Lung (tissue), 12 donors: ENCODE data around the gene ATAT1. TPM values are rescaled to one million over a fixed set of nuclear protein-coding genes. Genes with fewer than 3 reads are reported as not detected.
A peak's percentile ranks its signal among the peaks of the same experiment; 100 is the strongest.

Source experiments
- ATAC-seq: fragments of 200-7000 bp; cut with Tn5 transposase; one replicate; pipeline ENCODE4 v1.9.1; 2020; ENCODE audit warnings: moderate number of reproducible peaks; ENCODE audit not compliant: insufficient read depth, low FRiP score
- DNase-seq, 3 donors: peaks; one replicate each; pipeline ENCODE4 v3.0.0-alpha.2; 2013 to 2017
- H3K27ac ChIP-seq, 2 donors: one replicate each; pipeline ENCODE4 v1.5.1; 2013; ENCODE audit warnings: mild to moderate bottlenecking in 2 of 2, moderate library complexity in 2 of 2, control low read depth in 1 of 2, inconsistent platforms in 1 of 2, low read depth in 1 of 2, low read length in 1 of 2
- H3K27me3 ChIP-seq, 3 donors: one replicate each; pipeline ENCODE4 v1.5.1; 2013; ENCODE audit warnings: low read length in 2 of 3; ENCODE audit not compliant: control insufficient read depth in 3 of 3, insufficient read depth in 3 of 3
- H3K36me3 ChIP-seq, 4 donors: one replicate each; pipeline ENCODE4 v1.5.1; 2013; ENCODE audit warnings: low read length in 4 of 4, mild to moderate bottlenecking in 1 of 4, moderate library complexity in 1 of 4; ENCODE audit not compliant: control insufficient read depth in 4 of 4, insufficient read depth in 4 of 4
- H3K4me1 ChIP-seq, 5 donors: one replicate each; pipeline ENCODE4 v1.5.1; 2013; ENCODE audit warnings: low read length in 5 of 5, mild to moderate bottlenecking in 2 of 5, moderate library complexity in 1 of 5; ENCODE audit not compliant: control insufficient read depth in 5 of 5, insufficient read depth in 5 of 5
- H3K4me3 ChIP-seq: one replicate; pipeline ENCODE4 v1.5.1; 2013; ENCODE audit warnings: mild to moderate bottlenecking, control low read depth, moderate library complexity
- H3K9ac ChIP-seq, 2 donors: one replicate each; pipeline ENCODE4 v1.5.1; 2013; ENCODE audit warnings: low read length in 2 of 2, control low read depth in 1 of 2; ENCODE audit not compliant: insufficient read depth in 1 of 2
- H3K9me3 ChIP-seq, 4 donors: one replicate each; pipeline ENCODE4 v1.5.1; 2013; ENCODE audit warnings: low read length in 3 of 4, mild to moderate bottlenecking in 1 of 4, moderate library complexity in 1 of 4; ENCODE audit not compliant: control insufficient read depth in 4 of 4, insufficient read depth in 3 of 4
- CTCF ChIP-seq: IDR thresholded peaks from 2 replicates; pipeline ENCODE4 v1.5.1; 2012; ENCODE audit warnings: mild to moderate bottlenecking; ENCODE audit errors: control extremely low read depth, extremely low read depth
- WGBS, 2 donors: extraction: QIAGEN DNeasy Blood & Tissue Kit; methylation state at CpG; one replicate each; pipeline ENCODE4 v1.1.7; 2013; 5-methylcytosine and 5-hydroxymethylcytosine counted together
- polyA plus RNA-seq, 2 donors: library from polyadenylated mRNA; stranded (reverse); fragments of 200-250 nt; gene quantifications; one replicate each; pipeline ENCODE4 v1.2.1, GENCODE V29; 2013
- total RNA-seq, 2 donors: library from RNA; depleted of rRNA in 1 of 2; stranded (reverse); fragments of >200 nt in 1 of 2; gene quantifications; one replicate each; pipeline ENCODE4 v1.2.1, GENCODE V29; 2014 to 2021
- donor health status: control.
- donor health status: control.
- donor health status: Bipolar disorder and iron deficiency.
- donor health status: healthy.
- donor health status: DM: yes; HTN: yes; CAD: no.

The ATAT1 gene
- total and polyA plus RNA-seq, 4 donors: 5.5 to 13.3 (median 7.9) TPM

- H3K27me3 ChIP-seq: no peaks in the 10 kb centered on the region
- no peak for TF ChIP-seq CTCF
- peak overlapping the region in 1 of 2 donors; percentile 100 for H3K9ac ChIP-seq
- H3K27ac ChIP-seq: peak overlapping the region in 1 of 2 donors; percentile 29
- peak in 1 of 3 donors; percentile 18 for DNase-seq
- peaks cover 14 to 30% (median 21%) of the 10 kb centered on the region in 4 donors for H3K36me3 ChIP-seq
- peaks cover 0 to 36% (median 22%) of the 10 kb centered on the region in 5 donors for H3K4me1 ChIP-seq
- ATAC-seq: no peak
- no peaks in the 10 kb centered on the region for H3K9me3 ChIP-seq
- no peak overlapping the region for H3K4me3 ChIP-seq
Observed at GRCh38 chr6:30613251-30614043, 13.2 kb upstream of the ATAT1 start.

- Histone ChIP-seq H3K27ac (peak overlapping the region; percentile 72 to 91), H3K9ac (peak overlapping the region; percentile 26 to 100), H3K4me1 (peaks cover 0 to 40% (median 25%) of the 10 kb centered on the region in 5 donors), H3K36me3 (peaks cover 6 to 22% (median 13%) of the 10 kb centered on the region in 4 donors), H3K4me3 (peak overlapping the region; percentile 17), H3K27me3 (no peaks in the 10 kb centered on the region), H3K9me3 (no peaks in the 10 kb centered on the region)
- no peak for ATAC-seq
- 21 to 24% methylated on average over 8 of the region's 8 CpGs for WGBS, 2 donors
- no peak for TF ChIP-seq CTCF
- DNase-seq: no peak
Observed at GRCh38 chr6:30614044-30614842, 12.4 kb upstream of the ATAT1 start.

GRCh38 chr6:30614843-30615218 is 11.8 kb upstream of the ATAT1 start:
- DNase-seq (peak; percentile 95 to 100 (median 99)), ATAC-seq (peak; percentile 56)
- H3K9me3 ChIP-seq: no peaks in the 10 kb centered on the region
- 1% methylated on average over 6 of the region's 6 CpGs for WGBS, 2 donors
- TF ChIP-seq CTCF: no peak
- H3K4me3 ChIP-seq: no peak overlapping the region
- peak overlapping the region; percentile 20 to 100 for H3K27ac ChIP-seq
- peaks cover 0 to 40% (median 25%) of the 10 kb centered on the region in 5 donors for H3K4me1 ChIP-seq
- H3K27me3 ChIP-seq: no peaks in the 10 kb centered on the region
- peaks cover 3 to 23% (median 12%) of the 10 kb centered on the region in 4 donors for H3K36me3 ChIP-seq
- peak overlapping the region; percentile 100 for H3K9ac ChIP-seq
